ENCODE data around the gene PACC1.
"Not testable (repeated sequence)": the region's sequence is repeated elsewhere in the genome, so short reads cannot be mapped to it uniquely, and the experiment has no call there.

Gene PACC1

GRCh38 chr1:212395678-212396437, 18.8 kb downstream of the PACC1 start:
- not testable (repeated sequence) for DNase-seq

DNA sequence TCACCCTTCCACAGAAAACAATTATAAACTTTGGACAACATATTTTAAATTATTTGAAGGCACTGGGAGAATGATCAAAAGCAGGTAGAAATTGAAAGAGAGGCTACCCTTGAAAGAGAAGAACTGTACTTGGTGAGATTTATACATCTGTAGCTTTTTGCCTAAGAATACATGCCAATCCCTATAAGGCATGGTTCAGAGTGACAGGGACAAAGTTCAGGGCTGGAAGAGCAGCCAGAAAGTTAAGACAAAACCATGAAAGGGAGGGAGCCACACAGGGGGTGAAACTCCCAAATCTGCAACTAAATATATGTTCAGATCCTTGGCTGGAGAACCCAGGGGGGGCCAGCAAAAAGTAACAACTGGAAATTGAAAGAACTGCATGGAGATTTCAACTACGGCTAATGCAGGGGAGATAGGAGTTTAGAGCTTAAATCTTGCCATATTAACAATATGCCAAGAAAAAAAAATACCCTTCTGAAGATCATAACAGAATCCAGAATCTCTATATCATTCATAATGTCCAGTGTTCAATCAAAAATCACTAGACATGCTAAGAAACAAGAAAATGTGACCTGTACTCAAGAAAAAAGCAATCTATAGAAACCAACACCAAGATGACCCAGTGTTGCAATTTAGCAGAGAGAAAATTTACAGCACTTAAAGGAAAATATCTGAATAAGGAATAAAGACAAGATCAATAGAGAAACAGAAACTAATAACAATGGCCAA, 25.5 kb downstream of the PACC1 start:
- DNase-seq = no peak

- DNase-seq = no peak
Observed at GRCh38 chr1:212386029-212386428, 28.7 kb downstream of the PACC1 start.

DNA sequence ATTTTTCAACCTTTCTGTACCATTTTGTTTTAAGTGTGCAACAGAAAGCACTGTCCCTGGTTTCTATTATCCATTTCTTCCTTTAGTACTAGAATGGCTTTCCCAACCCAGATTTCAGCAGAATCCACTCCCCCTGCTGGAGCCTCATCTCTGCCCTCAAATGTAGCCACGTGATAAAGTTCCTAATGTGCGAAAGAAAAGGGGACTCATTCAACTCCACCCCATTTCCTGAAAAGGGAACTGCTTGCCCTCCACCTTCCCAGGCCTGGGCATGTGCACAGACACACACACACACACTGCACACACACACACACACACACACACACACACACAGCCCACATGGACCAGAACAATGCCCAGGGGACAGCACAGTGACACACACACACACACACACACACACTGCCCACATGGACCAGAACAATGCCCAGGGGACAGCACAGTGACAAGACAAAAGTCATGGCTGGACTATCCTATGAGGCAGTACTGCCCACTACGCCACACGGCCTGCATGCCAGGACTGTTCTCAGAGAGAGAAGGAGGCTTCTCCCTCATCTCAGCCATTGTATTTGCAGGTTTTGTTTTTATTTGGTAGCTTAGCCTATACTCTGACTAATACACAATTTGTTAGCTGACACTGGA, 33.2 kb downstream of the PACC1 start:
- no peak for DNase-seq

- DNase-seq = no peak
Observed at GRCh38 chr1:212379366-212379765, 35.3 kb downstream of the PACC1 start.

DNA sequence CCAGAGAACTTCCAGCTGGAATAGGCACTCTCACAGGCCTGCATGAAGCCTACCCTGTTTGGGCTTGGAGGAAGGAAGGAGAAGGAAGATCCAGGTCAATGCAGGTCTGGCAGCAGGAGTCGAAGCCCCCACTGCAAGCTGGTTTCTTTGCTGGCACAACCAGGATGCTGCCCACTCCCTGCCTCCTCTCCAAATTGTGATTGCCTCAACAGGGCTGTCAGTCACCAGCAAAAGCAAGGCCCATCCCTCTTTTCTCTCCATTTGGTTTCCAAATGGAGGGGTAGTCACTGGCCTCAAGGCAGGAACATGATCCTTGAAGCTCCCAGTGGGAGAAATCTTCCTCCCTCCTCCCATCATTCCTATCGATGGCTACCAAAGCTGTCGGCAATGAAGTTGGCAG, 37.0 kb downstream of the PACC1 start:
- no peak for DNase-seq

DNA sequence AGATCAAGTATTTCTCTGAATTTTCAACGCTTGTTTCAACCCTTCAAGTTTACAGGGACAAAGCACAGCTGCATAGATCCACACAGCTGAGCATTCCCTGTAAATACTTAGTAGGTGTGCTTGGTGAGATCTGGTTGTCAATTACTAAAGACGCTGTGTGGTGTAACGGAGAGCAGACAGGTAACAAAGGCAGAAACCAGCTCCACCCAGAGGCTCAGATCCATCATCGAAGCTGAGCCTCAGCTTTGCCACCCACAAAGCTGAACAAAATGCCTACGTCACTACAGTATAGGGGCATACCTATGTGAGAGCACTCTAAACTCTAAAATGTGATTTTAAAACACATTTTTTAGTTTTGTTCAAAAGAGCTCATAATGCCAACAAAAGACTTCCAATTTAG, 38.7 kb downstream of the PACC1 start:
- DNase-seq = no peak

DNA sequence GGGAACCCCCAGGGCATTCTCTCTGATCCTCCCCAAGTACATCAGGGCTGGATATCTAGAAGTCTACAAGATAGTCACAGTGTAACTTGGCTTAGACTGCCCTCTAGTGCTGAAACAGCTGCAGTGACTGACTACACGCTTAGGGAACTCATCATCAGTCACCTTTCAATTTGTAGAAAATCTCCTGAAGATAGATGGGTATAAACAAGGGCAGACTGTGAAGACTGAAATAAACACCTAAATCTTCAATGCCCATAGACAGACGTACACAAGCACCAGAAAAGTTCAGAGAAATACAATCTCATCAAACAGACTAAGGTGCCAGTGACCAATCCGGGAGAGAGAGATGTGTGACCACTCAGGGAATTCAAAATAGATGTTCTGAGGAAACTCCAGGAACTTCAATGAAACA, 46.6 kb downstream of the PACC1 start:
- peak; percentile 42 to 52 for DNase-seq

DNA sequence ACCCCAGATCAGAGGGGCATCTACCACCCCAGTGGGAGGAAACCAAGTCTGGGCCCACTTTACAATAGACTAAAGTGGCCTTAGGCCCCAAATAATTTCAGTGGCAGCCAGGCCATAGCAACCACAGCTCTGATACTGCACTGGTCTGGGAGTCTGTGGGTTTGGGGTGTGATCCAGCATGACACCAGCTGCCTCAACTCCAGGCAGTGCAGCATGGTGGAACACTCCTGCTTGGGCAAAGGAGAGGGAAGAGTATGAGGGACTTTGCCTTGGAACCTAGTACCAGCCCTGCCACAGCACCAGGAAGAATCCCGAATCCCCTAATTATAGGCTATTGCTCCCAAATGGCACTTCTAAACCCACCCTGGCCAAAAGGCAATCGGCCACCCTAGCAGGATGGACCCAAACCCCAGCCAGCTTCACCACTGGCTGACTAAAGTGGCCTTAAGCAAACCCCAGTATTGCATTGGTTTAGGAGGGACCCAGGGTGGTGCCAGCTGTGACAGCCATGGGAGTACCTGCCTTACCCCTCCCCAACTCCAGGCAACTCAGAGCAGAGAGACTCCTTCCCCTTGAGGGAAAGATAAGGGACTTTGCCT, 47.1 kb downstream of the PACC1 start:
- no peak for DNase-seq

GRCh38 chr1:212366901-212367300, 47.8 kb downstream of the PACC1 start:
- no peak for DNase-seq

GRCh38 chr1:212364985-212365384, 49.7 kb downstream of the PACC1 start:
- no peak for DNase-seq

DNA sequence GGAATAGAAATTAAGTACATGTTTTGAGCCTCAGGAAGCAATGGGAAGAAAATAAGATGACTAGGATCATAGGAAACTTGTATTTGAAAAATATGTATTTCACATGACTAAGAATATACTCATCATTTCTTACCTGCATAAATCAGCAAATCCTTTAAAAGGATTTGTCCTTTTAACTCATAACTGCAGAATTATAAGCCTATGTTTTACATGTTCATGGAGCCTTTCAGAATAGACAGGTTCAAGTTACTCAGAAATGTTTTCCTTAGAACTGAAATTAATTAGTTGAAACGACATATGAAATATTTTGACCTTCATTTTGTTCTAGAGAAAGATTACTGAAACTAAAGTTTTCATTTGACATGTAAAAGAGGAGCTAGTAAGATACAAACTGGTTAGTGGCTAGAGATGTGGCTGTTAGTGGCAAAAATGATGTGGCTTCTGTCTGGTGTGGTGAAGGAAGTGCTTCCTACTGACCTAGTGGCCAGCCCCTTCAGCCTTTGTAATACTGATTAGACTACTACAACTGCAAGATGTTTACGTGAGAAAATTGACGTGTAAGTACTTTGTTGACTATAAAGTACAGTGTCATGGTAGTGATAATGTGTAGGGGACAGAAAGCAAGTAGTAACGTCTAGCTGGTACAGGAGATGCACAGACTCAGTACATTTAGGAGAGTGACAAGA, 54.7 kb downstream of the PACC1 start:
- DNase-seq = no peak

- no peak for DNase-seq
Observed at GRCh38 chr1:212355230-212355969, 59.3 kb downstream of the PACC1 start.

GRCh38 chr1:212354464-212354863, 60.2 kb downstream of the PACC1 start:
- no peak for DNase-seq

GRCh38 chr1:212353181-212353580, 61.5 kb downstream of the PACC1 start:
- no peak for DNase-seq

GRCh38 chr1:212351588-212352362, 62.9 kb downstream of the PACC1 start:
- no peak for DNase-seq

- DNase-seq = no peak
Observed at GRCh38 chr1:212346601-212347000, 68.1 kb downstream of the PACC1 start.

GRCh38 chr1:212344905-212345304, 69.8 kb downstream of the PACC1 start:
- DNase-seq = no peak

- DNase-seq = no peak
Observed at GRCh38 chr1:212341090-212341489, 73.6 kb downstream of the PACC1 start.

GRCh38 chr1:212329105-212329504, 85.6 kb downstream of the PACC1 start:
- DNase-seq = no peak

DNA sequence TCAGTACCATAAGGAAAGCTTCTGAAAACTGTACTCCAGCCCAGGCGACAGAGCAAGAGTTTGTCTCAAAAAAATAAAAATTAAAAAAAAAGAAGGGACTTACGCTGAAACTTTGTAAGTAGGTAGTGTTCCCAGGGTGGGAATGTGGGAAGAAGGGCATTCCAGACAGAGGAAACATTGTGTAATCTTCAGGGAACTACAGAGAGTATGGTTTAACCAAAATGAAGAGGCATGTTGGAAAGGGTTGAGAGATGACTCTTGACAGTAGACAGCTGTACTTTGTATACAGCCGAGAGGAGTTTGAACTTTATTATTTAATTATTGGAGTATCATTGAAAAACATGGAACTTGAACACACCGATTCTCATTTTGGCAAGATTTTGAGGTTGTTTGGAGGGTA, 86.4 kb downstream of the PACC1 start:
- DNase-seq = no peak
